ENCODE results near the gene MANSC1. TPM values are rescaled to one million over a fixed set of nuclear protein-coding genes. Genes with fewer than 3 reads are reported as not detected.

The MANSC1 gene
- total RNA-seq, 6 experiments from 2014 or later: 8.1 to 13.8 (median 8.8) TPM

DNA sequence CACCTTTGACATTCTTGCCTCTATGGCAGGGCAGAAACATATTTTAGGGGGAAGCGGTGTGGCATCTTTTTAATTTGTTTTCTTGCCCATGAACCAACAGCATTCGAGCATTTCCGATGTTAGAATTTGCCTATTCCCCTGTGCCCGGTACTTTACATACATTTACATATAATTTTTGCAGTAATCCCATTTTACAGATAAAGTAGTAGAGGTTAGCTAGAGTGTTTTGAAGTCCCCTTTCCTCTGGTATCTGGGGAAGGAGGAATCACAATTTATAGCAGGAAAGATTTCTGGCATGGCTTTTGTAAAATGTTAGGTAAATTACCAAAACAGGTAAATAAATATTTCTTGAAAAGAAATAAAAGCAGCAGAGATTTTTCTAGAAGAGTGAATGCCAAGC, 8.5 kb upstream of the MANSC1 start:
- TF ChIP-seq POLR2A (IDR thresholded peaks at IDR 0.05): no peak
- TF ChIP-seq, protein P1, sequence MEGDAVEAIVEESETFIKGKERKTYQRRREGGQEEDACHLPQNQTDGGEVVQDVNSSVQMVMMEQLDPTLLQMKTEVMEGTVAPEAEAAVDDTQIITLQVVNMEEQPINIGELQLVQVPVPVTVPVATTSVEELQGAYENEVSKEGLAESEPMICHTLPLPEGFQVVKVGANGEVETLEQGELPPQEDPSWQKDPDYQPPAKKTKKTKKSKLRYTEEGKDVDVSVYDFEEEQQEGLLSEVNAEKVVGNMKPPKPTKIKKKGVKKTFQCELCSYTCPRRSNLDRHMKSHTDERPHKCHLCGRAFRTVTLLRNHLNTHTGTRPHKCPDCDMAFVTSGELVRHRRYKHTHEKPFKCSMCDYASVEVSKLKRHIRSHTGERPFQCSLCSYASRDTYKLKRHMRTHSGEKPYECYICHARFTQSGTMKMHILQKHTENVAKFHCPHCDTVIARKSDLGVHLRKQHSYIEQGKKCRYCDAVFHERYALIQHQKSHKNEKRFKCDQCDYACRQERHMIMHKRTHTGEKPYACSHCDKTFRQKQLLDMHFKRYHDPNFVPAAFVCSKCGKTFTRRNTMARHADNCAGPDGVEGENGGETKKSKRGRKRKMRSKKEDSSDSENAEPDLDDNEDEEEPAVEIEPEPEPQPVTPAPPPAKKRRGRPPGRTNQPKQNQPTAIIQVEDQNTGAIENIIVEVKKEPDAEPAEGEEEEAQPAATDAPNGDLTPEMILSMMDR (IDR thresholded peaks at IDR 0.05): no peak
- intact Hi-C loops (cut with DNase I): no loop called here
- 63% methylated on average over 3 of the region's 4 CpGs for WGBS (ENCODE audit: insufficient coverage, low coverage, low lambda C conversion rate, missing lambda C conversion rate)
- Histone ChIP-seq H3K4me1 (peaks cover 0 to 11% (median 3%) of the 10 kb centered on the region in 4 donors), H3K4me3 (peak overlapping the region in 1 of 3 donors; percentile 93), H3K36me3 (no peaks in the 10 kb centered on the region), H3K27me3 (no peaks in the 10 kb centered on the region), H3K9me3 (no peaks in the 10 kb centered on the region), H3K27ac (peak overlapping the region; percentile 98 to 100 (median 99))
- DNase-seq (no peak), ATAC-seq (no peak)

DNA sequence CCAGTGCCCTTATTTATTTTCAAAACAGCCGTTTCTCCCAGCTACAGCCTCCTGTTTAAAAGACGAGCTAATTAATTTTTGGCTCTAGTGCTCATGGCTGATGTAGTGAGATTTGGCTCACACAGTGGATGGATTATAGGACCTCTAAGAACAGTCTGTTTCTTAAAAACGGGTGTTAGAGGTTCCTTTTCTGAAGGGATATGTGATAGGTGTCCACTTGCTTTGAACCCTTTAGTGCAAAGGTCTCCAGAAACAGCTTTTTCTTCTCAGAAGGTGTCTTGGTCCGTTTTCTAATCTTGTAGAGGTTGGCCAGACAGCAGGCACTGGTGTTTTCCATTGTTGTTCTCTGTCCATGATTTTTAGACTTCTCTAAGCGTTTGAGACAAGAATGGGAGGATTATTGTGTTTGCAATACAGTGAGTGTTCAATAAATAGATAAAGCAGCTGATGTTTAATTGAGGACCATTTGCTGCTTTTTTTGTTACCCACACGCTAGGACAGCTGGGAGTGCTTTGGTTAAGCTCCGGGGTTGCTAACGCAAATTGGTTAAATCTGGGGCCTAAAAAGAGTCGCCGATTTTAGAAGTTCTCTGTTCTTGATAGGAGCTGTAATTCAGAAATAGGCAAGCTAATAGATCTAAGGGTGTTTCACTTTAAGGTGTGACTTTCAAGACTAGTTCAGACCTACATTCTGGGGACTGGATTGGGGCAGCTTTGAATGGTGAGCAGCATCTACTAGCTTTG, 7.8 kb upstream of the MANSC1 start:
- no peaks in the 10 kb centered on the region for H3K36me3 ChIP-seq
- peaks cover 0 to 11% (median 3%) of the 10 kb centered on the region in 4 donors for H3K4me1 ChIP-seq
- TF ChIP-seq, protein P1 (IDR thresholded peaks at IDR 0.05): no peak
- TF ChIP-seq POLR2A (IDR thresholded peaks at IDR 0.05): no peak
- 4% methylated on average over 10 of the region's 10 CpGs for WGBS (ENCODE audit: insufficient coverage, low coverage, low lambda C conversion rate, missing lambda C conversion rate)
- H3K27me3 ChIP-seq: no peaks in the 10 kb centered on the region
- ATAC-seq (peak in 1 of 4 donors; percentile 7), DNase-seq (no peak)
- H3K27ac ChIP-seq: peak overlapping the region; percentile 98 to 100 (median 99)
- H3K4me3 ChIP-seq: peak overlapping the region; percentile 79 to 95 (median 93)
- intact Hi-C loops (cut with DNase I): no loop called here
- H3K9me3 ChIP-seq: no peaks in the 10 kb centered on the region

DNA sequence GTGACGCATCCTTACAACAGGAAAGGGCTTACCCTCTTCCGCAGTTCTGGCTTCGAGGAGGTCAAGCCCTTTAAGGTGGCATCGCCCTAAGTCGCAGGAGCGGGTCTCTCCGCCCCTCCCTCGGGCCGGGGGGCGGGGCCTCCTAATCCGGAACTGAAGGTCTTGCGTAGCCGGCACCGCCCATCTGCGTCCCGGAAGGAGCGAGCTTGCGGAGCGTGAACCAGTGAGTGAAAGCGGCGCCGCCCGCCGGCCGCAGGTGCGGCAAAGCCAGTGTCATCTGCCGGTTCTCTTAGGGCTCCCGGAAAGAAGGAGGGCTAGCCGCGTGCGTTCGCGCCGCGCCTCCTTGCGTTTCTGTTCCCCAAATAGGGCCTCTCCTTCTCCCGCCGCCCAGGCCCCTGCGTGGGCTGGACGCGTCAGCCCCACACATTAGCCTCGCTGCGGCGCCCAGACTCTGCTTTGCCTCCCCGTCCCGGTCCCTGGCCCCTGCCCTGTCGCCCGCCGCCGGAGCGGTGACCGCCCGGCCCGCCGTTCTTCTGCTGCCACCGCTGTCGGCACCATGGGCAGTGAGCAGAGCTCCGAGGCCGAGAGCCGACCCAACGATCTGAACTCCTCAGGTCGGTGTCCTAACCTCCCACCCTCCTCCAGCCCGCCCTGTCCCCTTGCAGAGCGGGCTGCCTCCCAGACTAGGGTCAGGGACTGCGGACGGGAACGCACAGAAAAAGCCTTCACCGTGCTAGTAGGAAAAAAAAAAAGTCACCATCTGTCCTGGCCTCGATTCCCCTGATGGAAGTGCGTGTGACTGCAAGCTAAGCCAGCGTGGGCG, 7.1 kb upstream of the MANSC1 start, which contains the start of gene BORCS5:
Gene BORCS5 (plus strand): TSS at position 183 of the 823 bp plus-strand sequence. CDS start 374 bp downstream, at position 557.
- Histone ChIP-seq H3K4me3 (peak within 1 kb of the TSS; percentile 79 to 95 (median 93)), H3K4me1 (peaks cover 0 to 11% (median 3%) of the 10 kb centered on the region in 4 donors), H3K36me3 (no peaks in the 10 kb centered on the region), H3K27me3 (no peaks in the 10 kb centered on the region), H3K27ac (peak within 1 kb of the TSS; percentile 98 to 100 (median 99)), H3K9me3 (no peaks in the 10 kb centered on the region)
- intact Hi-C loops (cut with DNase I): no loop called here
- ATAC-seq: peak; percentile 96 to 98 (median 97)
- WGBS (ENCODE audit: insufficient coverage, low coverage, low lambda C conversion rate, missing lambda C conversion rate): 0% methylated on average over 16 of the region's 72 CpGs
- TF ChIP-seq, protein P1 (IDR thresholded peaks at IDR 0.05): peak in 3 of 4 donors; percentile 19 to 32 (median 28)
- peak; percentile 99 for TF ChIP-seq POLR2A (IDR thresholded peaks at IDR 0.05)
- peak; percentile 98 to 99 (median 99) for DNase-seq

DNA sequence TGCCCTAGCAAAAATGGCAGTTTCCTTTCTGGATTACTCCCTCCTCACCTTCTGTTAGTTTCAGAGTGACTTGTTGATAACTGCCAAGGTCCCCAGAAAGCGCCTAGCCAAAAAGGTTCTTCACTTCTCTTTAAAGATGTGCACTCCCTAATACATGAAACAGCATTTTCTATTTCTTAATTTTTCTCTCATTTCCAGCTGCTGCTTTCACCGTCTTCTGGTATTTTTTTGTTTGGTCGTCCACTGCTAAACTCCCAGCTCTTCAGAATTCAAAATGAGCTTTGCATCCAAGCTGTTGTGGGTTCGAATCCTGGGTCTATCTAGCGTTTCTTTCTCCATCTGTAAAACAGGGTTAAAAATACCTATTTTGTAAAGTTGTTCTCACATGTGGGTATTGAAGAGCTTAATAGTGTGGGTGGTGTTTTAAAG, 6.4 kb upstream of the MANSC1 start:
- no peak for DNase-seq
- Histone ChIP-seq H3K4me3 (peak overlapping the region; percentile 79 to 95 (median 93)), H3K27me3 (no peaks in the 10 kb centered on the region), H3K4me1 (peaks cover 0 to 11% (median 3%) of the 10 kb centered on the region in 4 donors), H3K27ac (peak overlapping the region; percentile 98 to 100 (median 99)), H3K9me3 (no peaks in the 10 kb centered on the region), H3K36me3 (no peaks in the 10 kb centered on the region)
- TF ChIP-seq, protein P1 (IDR thresholded peaks at IDR 0.05): no peak
- TF ChIP-seq POLR2A (IDR thresholded peaks at IDR 0.05): no peak
- 25% methylated on average over 5 of the region's 5 CpGs for WGBS (ENCODE audit: insufficient coverage, low coverage, low lambda C conversion rate, missing lambda C conversion rate)
- ATAC-seq: no peak
- intact Hi-C loops (cut with DNase I): no loop called here
